AG10803 (cell line): Measurements from ENCODE around the gene CLDN9.
A peak's percentile ranks its signal among the peaks of the same experiment; 100 is the strongest.

Source experiments
- DNase-seq: peaks from one replicate; pipeline ENCODE4 v3.0.0; 2010; ENCODE audit warnings: low read depth
- H3K4me3 ChIP-seq: 2 replicates; pipeline ENCODE4 v1.5.1; 2011; ENCODE audit warnings: mild to moderate bottlenecking, low read length, control low read depth
- CTCF ChIP-seq: conservative IDR thresholded peaks from 2 replicates; pipeline ENCODE4 v1.5.1; 2011; ENCODE audit warnings: mild to moderate bottlenecking, low read length, control low read depth, inconsistent platforms

The CLDN9 gene

GRCh38 chr16:3059723-3060242 lies 47.1 kb downstream of the CLDN9 start:
- peak overlapping the region; percentile 54 for H3K4me3 ChIP-seq
- DNase-seq, result no peak
- TF ChIP-seq CTCF, result no peak

GRCh38 chr16:3060339-3061127 lies 47.8 kb downstream of the CLDN9 start:
- H3K4me3 ChIP-seq, result no peak overlapping the region
- TF ChIP-seq CTCF, result no peak
- no peak for DNase-seq

- no peak overlapping the region for H3K4me3 ChIP-seq
- TF ChIP-seq CTCF, result no peak
- no peak for DNase-seq
These were observed 49.8 kb downstream of the CLDN9 start for GRCh38 chr16:3062553-3062952.

GRCh38 chr16:3063625-3064386 lies 51.1 kb downstream of the CLDN9 start:
- no peak overlapping the region for H3K4me3 ChIP-seq
- DNase-seq, result no peak
- TF ChIP-seq CTCF, result no peak
